ENCODE measurements around the gene CAMK2N2. TPM values are rescaled to one million over a fixed set of nuclear protein-coding genes. Genes with fewer than 3 reads are reported as not detected.

The CAMK2N2 gene
- polyA plus RNA-seq (ENCODE audit: insufficient read length in 3 of 3): under 1 TPM in 1 of 3 donors, not detected in 2; 0.19 TPM
- long read RNA-seq, donor 1: 0 reads
- long read RNA-seq, donor 2: 0 reads
- long read RNA-seq, donor 3: 0 reads
- long read RNA-seq, donor 4, partial matches to known transcripts: 0 of 1 reads
- long read RNA-seq, donor 4, other reads (novel, unspliced or antisense): 0 of 1 reads
- long read RNA-seq, donor 5: 0 reads
- long read RNA-seq, donor 6: 0 reads
- long read RNA-seq, donor 7, partial matches to known transcripts: 0 of 1 reads
- long read RNA-seq, donor 7, other reads (novel, unspliced or antisense): 0 of 1 reads
- long read RNA-seq, donor 8: 0 reads
- long read RNA-seq, donor 9: 0 reads
- long read RNA-seq, donor 10: 0 reads
- long read RNA-seq, donor 11: 0 reads
- long read RNA-seq, donor 12: 0 reads
- long read RNA-seq, donor 13, partial matches to known transcripts: 0 of 1 reads
- long read RNA-seq, donor 13, other reads (novel, unspliced or antisense): 0 of 1 reads
- long read RNA-seq, donor 14: 0 reads
- long read RNA-seq, donor 15: 0 reads
- long read RNA-seq, donor 16: 0 reads

- DNase-seq: no peak
Measured at GRCh38 chr3:184261270-184261853, at the start of gene CAMK2N2. Gene CAMK2N2 (minus strand): TSS chr3:184261553. CDS start chr3:184261285, 268 bp downstream.

- no peak for DNase-seq
Measured at GRCh38 chr3:184308744-184309143, 47.4 kb upstream of the CAMK2N2 start.

GRCh38 chr3:184307915-184308314 lies 46.6 kb upstream of the CAMK2N2 start:
- no peak for DNase-seq

- DNase-seq: no peak
Measured at GRCh38 chr3:184306341-184306972, 45.1 kb upstream of the CAMK2N2 start.

- no peak for DNase-seq
Measured at GRCh38 chr3:184305577-184305976, 44.2 kb upstream of the CAMK2N2 start.

GRCh38 chr3:184300378-184300720 lies 39.0 kb upstream of the CAMK2N2 start:
- no peak for DNase-seq

GRCh38 chr3:184299488-184300377 lies 38.4 kb upstream of the CAMK2N2 start:
- no peak for DNase-seq

GRCh38 chr3:184298759-184299487 lies 37.6 kb upstream of the CAMK2N2 start, which contains the start of gene PSMD2:
Gene PSMD2 (plus strand): TSS chr3:184299241. CDS start chr3:184299267, 26 bp downstream.
- DNase-seq: peak; percentile 97

GRCh38 chr3:184296616-184297015 lies 35.3 kb upstream of the CAMK2N2 start:
- DNase-seq: no peak

- no peak for DNase-seq
Measured at GRCh38 chr3:184295771-184296170, 34.4 kb upstream of the CAMK2N2 start.

- no peak for DNase-seq
Measured at GRCh38 chr3:184291738-184292445, 30.5 kb upstream of the CAMK2N2 start.

- DNase-seq: no peak
Measured at GRCh38 chr3:184291044-184291737, 29.8 kb upstream of the CAMK2N2 start.

- DNase-seq: no peak
Measured at GRCh38 chr3:184290331-184290730, 29.0 kb upstream of the CAMK2N2 start.

GRCh38 chr3:184289426-184289938 lies 28.1 kb upstream of the CAMK2N2 start:
- no peak for DNase-seq

GRCh38 chr3:184284696-184285095 lies 23.3 kb upstream of the CAMK2N2 start:
- DNase-seq: peak; percentile 57

GRCh38 chr3:184283681-184284080 lies 22.3 kb upstream of the CAMK2N2 start:
- no peak for DNase-seq

GRCh38 chr3:184282941-184283340 lies 21.6 kb upstream of the CAMK2N2 start:
- no peak for DNase-seq

- DNase-seq: no peak
Measured at GRCh38 chr3:184277366-184277765, 16.0 kb upstream of the CAMK2N2 start.
